ENCODE results near the gene LCN6. TPM values are rescaled to one million over a fixed set of nuclear protein-coding genes. Genes with fewer than 3 reads are reported as not detected.
A peak's percentile ranks its signal among the peaks of the same experiment; 100 is the strongest.

The LCN6 gene
- total and polyA plus RNA-seq, 2 of the 13 experiments (the other 11 are each of a cell fraction or from before 2014, with no cell fraction given) = not detected

- no peak for TF ChIP-seq ATRX (CRISPR knock-in tag; IDR thresholded peaks at IDR 0.05; ENCODE audit: borderline replicate concordance)
- TF ChIP-seq LCORL (IDR thresholded peaks at IDR 0.05) = no peak
- TF ChIP-seq LCORL (CRISPR knock-in tag; IDR thresholded peaks at IDR 0.05) = no peak
- no peak for TF ChIP-seq ZFP36L1 (CRISPR knock-in tag; IDR thresholded peaks at IDR 0.05)
- TF ChIP-seq ZNF788 (CRISPR knock-in tag; IDR thresholded peaks at IDR 0.05; ENCODE audit: borderline replicate concordance) = no peak
- TF ChIP-seq PHF8 (CRISPR knock-in tag; IDR thresholded peaks at IDR 0.05) = 0 out of 2 replicates have a peak, but pooled peaks have one; percentile 13
- no peak for TF ChIP-seq ZNF468 (CRISPR knock-in tag; IDR thresholded peaks at IDR 0.05)
- TF ChIP-seq FOXA3 (CRISPR knock-in tag; IDR thresholded peaks at IDR 0.05) = no peak
- 0 out of 2 replicates have a peak, but pooled peaks have one; percentile 27 for TF ChIP-seq ZNF547 (CRISPR knock-in tag; IDR thresholded peaks at IDR 0.05)
- peak; percentile 72 for TF ChIP-seq ATF7 (IDR thresholded peaks at IDR 0.05)
- no peak for TF ChIP-seq ATF7 (CRISPR knock-in tag; IDR thresholded peaks at IDR 0.05)
- TF ChIP-seq ARID4A (CRISPR knock-in tag; IDR thresholded peaks at IDR 0.05; ENCODE audit: borderline replicate concordance) = 0 out of 2 replicates have a peak, but pooled peaks have one; percentile 12
- no peak for TF ChIP-seq GABPA (IDR thresholded peaks at IDR 0.05; ENCODE audit: low read depth, low read length)
- TF ChIP-seq GABPA (CRISPR knock-in tag; IDR thresholded peaks at IDR 0.05; ENCODE audit: low read depth) = no peak
- TF ChIP-seq HHEX (CRISPR knock-in tag; IDR thresholded peaks at IDR 0.05) = no peak
- no peak for TF ChIP-seq ZNF629 (CRISPR knock-in tag; conservative IDR thresholded peaks at IDR 0.05)
- TF ChIP-seq, protein P1, sequence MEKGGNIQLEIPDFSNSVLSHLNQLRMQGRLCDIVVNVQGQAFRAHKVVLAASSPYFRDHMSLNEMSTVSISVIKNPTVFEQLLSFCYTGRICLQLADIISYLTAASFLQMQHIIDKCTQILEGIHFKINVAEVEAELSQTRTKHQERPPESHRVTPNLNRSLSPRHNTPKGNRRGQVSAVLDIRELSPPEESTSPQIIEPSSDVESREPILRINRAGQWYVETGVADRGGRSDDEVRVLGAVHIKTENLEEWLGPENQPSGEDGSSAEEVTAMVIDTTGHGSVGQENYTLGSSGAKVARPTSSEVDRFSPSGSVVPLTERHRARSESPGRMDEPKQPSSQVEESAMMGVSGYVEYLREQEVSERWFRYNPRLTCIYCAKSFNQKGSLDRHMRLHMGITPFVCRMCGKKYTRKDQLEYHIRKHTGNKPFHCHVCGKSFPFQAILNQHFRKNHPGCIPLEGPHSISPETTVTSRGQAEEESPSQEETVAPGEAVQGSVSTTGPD (CRISPR knock-in tag; IDR thresholded peaks at IDR 0.05) = no peak
- TF ChIP-seq KLF6 (CRISPR knock-in tag; IDR thresholded peaks at IDR 0.05) = no peak
- no peak for TF ChIP-seq MAF1 (CRISPR knock-in tag; IDR thresholded peaks at IDR 0.05; ENCODE audit: borderline replicate concordance)
- TF ChIP-seq ZNF720 (CRISPR knock-in tag; IDR thresholded peaks at IDR 0.05) = no peak
- TF ChIP-seq U2AF1 (optimal IDR thresholded peaks at IDR 0.05; ENCODE audit: low read depth, low read length) = no peak
- TF ChIP-seq ZNF776 (CRISPR knock-in tag; IDR thresholded peaks at IDR 0.05) = no peak
- no peak for TF ChIP-seq ZNF484 (CRISPR knock-in tag; IDR thresholded peaks at IDR 0.05; ENCODE audit: borderline replicate concordance, low read depth)
- no peak for TF ChIP-seq HNRNPUL1 (IDR thresholded peaks at IDR 0.05; ENCODE audit: low read depth, low read length)
- no peak for TF ChIP-seq THAP7 (CRISPR knock-in tag; IDR thresholded peaks at IDR 0.05)
- no peak for TF ChIP-seq HDAC1 (CRISPR knock-in tag; IDR thresholded peaks at IDR 0.05)
- TF ChIP-seq ZNF337 (CRISPR knock-in tag; IDR thresholded peaks at IDR 0.05; ENCODE audit: borderline replicate concordance, low read depth) = no peak
- no peak for TF ChIP-seq YEATS4 (CRISPR knock-in tag; IDR thresholded peaks at IDR 0.05; ENCODE audit: borderline replicate concordance)
These were observed 16.1 kb upstream of the LCN6 start, which contains the start of gene LCN15 (continued) for GRCh38 chr9:136764301-136764891.
